Upper lobe of right lung (tissue), 1 donor: ENCODE measurements around the gene PYM1. TPM values are rescaled to one million over a fixed set of nuclear protein-coding genes. Genes with fewer than 3 reads are reported as not detected.

ENCODE experiments used
- ATAC-seq: fragments of 200-7000 bp; cut with Tn5 transposase; one replicate; pipeline ENCODE4 v1.9.1; 2020; ENCODE audit warnings: mild to moderate bottlenecking, moderate library complexity
- DNase-seq: peaks from one replicate; pipeline ENCODE4 v3.0.0-alpha.2; 2020
- H3K27ac ChIP-seq: fragments of 200-600 bp; one replicate; pipeline ENCODE4 v1.8.0; 2022
- H3K27me3 ChIP-seq: fragments of 200-600 bp; one replicate; pipeline ENCODE4 v1.8.0; 2022; ENCODE audit warnings: mild to moderate bottlenecking
- H3K36me3 ChIP-seq: fragments of 200-600 bp; one replicate; pipeline ENCODE4 v1.8.0; 2022
- H3K4me1 ChIP-seq: fragments of 200-600 bp; one replicate; pipeline ENCODE4 v1.8.0; 2022
- H3K4me3 ChIP-seq: fragments of 200-600 bp; one replicate; pipeline ENCODE4 v1.8.0; 2022; ENCODE audit warnings: mild to moderate bottlenecking
- H3K9me3 ChIP-seq: fragments of 200-600 bp; one replicate; pipeline ENCODE4 v1.8.0; 2022
- intact Hi-C: fragments of 100-400 bp; cut with DNase I; formaldehyde crosslinking; loops from one replicate; pipeline ENCODE4 v1.11.0; 2022
- total RNA-seq: library from RNA; stranded (reverse); fragmentation: NEBNext Ultra II Directional; extraction: Animal tissue kit (Norgen Biotek cat#: 25700); gene quantifications from one replicate; pipeline ENCODE4 v1.2.1, GENCODE V29; 2021
- TF ChIP-seq, protein P1 (sequence below): fragments of 200-600 bp; IDR thresholded peaks from one replicate; pipeline ENCODE4 v1.8.0; 2022; ENCODE audit warnings: antibody characterized with exemption
- donor health status: DM: no; HTN: yes; CAD: no; lungs with severe emphysema.

PYM1 gene
- total RNA-seq, 1 donor from 2014 or later = 29.1 TPM

DNA sequence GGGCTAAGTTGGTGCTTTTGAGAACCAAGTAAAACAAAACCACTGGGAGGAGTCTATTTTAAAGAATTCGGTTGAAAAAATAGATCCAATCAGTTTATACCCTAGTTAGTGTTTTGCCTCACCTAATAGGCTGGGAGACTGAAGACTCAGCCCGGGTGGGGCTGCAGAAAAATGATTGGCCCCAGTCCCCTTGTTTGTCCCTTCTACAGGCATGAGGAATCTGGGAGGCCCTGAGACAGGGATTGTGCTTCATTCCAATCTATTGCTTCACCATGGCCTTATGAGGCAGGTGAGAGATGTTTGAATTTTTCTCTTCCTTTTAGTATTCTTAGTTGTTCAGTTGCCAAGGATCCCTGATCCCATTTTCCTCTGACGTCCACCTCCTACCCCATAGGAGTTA is 44.3 kb upstream of the PYM1 start:
- H3K9me3 ChIP-seq = no peaks in the 10 kb centered on the region
- H3K27me3 ChIP-seq = no peaks in the 10 kb centered on the region
- TF ChIP-seq, protein P1, sequence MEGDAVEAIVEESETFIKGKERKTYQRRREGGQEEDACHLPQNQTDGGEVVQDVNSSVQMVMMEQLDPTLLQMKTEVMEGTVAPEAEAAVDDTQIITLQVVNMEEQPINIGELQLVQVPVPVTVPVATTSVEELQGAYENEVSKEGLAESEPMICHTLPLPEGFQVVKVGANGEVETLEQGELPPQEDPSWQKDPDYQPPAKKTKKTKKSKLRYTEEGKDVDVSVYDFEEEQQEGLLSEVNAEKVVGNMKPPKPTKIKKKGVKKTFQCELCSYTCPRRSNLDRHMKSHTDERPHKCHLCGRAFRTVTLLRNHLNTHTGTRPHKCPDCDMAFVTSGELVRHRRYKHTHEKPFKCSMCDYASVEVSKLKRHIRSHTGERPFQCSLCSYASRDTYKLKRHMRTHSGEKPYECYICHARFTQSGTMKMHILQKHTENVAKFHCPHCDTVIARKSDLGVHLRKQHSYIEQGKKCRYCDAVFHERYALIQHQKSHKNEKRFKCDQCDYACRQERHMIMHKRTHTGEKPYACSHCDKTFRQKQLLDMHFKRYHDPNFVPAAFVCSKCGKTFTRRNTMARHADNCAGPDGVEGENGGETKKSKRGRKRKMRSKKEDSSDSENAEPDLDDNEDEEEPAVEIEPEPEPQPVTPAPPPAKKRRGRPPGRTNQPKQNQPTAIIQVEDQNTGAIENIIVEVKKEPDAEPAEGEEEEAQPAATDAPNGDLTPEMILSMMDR = no peak
- H3K27ac ChIP-seq = peak overlapping the region; percentile 91
- DNase-seq (no peak), ATAC-seq (peak; percentile 7)
- H3K36me3 ChIP-seq = peaks cover 6% of the 10 kb centered on the region
- peak overlapping the region; percentile 67 for H3K4me3 ChIP-seq
- intact Hi-C loops = no loop called here
- H3K4me1 ChIP-seq = peaks cover 35% of the 10 kb centered on the region

GRCh38 chr12:55970775-55971174 is 43.1 kb upstream of the PYM1 start:
- Histone ChIP-seq H3K4me1 (peaks cover 30% of the 10 kb centered on the region), H3K9me3 (no peaks in the 10 kb centered on the region), H3K36me3 (no peaks in the 10 kb centered on the region), H3K4me3 (no peak overlapping the region), H3K27ac (no peak overlapping the region), H3K27me3 (no peaks in the 10 kb centered on the region)
- no peak for DNase-seq
- ATAC-seq = no peak
- intact Hi-C loops = no loop called here
- TF ChIP-seq, protein P1 = no peak

DNA sequence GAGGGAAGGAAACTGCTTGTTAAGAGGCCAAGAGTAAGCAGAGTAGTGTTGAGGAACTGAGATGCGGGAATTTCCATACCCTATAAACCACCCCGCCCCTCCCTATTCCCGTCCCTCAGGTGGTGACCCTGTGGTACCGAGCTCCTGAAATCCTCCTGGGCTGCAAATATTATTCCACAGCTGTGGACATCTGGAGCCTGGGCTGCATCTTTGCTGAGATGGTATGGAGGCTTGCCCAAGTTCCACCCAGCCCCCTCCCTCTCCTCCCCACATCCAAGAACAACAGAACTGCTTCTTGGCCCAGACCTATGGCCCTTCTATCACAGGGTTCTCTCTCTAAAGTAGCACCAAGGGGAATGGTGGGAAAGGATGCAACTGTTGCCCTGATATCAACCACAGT is 41.7 kb upstream of the PYM1 start:
- DNase-seq = no peak
- Histone ChIP-seq H3K4me3 (no peak overlapping the region), H3K27me3 (no peaks in the 10 kb centered on the region), H3K36me3 (no peaks in the 10 kb centered on the region), H3K4me1 (peaks cover 21% of the 10 kb centered on the region), H3K9me3 (no peaks in the 10 kb centered on the region), H3K27ac (no peak overlapping the region)
- intact Hi-C loops = no loop called here
- TF ChIP-seq, protein P1 = no peak
- ATAC-seq = no peak

- peak; percentile 98 for ATAC-seq
- peak within 1 kb of the TSS; percentile 83 for H3K27ac ChIP-seq
- no peaks in the 10 kb centered on the region for H3K9me3 ChIP-seq
- H3K4me3 ChIP-seq = peak within 1 kb of the TSS; percentile 99
- H3K27me3 ChIP-seq = no peaks in the 10 kb centered on the region
- H3K36me3 ChIP-seq = no peaks in the 10 kb centered on the region
- intact Hi-C loops = no loop called here
- peaks cover 13% of the 10 kb centered on the region for H3K4me1 ChIP-seq
- TF ChIP-seq, protein P1 = no peak
- DNase-seq = peak; percentile 95
These were observed 39.0 kb upstream of the PYM1 start, which contains the start of gene CDK2 for GRCh38 chr12:55966408-55967281. Gene CDK2, plus strand, starts transcription at chr12:55966830. Its CDS starts 179 bp downstream, at chr12:55967009.

DNA sequence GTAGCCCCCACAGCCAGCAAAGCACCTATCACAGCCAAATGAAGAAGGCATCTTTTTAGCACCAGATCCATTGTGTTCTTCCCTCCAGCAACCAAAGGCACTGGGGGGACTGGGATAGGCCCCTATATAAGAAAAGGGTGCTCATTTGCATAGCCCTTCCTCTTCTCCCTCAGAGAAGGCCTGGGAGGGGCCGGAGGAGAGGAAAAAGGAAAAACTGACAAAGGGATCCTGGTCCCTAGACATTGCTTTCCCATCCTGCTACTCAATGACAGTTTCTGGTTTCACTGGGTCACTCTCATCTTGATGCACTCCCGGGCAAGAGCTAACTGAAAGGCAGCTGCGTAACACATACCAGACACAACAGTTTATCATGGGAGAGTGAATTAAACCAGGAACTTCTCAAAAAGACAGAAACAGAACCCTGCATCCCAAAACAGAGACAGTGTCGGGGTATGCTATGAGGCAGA is 38.3 kb upstream of the PYM1 start, which contains the start of gene PMEL:
TSS of gene PMEL (minus strand) at position 102 of the 467 bp plus-strand sequence. CDS start at position 71, 31 bp downstream.
- peak within 1 kb of the TSS; percentile 83 for H3K27ac ChIP-seq
- peaks cover 13% of the 10 kb centered on the region for H3K4me1 ChIP-seq
- DNase-seq (no peak), ATAC-seq (no peak)
- H3K27me3 ChIP-seq = no peaks in the 10 kb centered on the region
- TF ChIP-seq, protein P1 = no peak
- no peaks in the 10 kb centered on the region for H3K36me3 ChIP-seq
- intact Hi-C loops = no loop called here
- no peaks in the 10 kb centered on the region for H3K9me3 ChIP-seq
- peak within 1 kb of the TSS; percentile 99 for H3K4me3 ChIP-seq
